WTC11 (cell line): ENCODE results near the gene KCNK7. TPM values are rescaled to one million over a fixed set of nuclear protein-coding genes. Genes with fewer than 3 reads are reported as not detected.

Source experiments
- ATAC-seq: fragments of 200-7000 bp; cut with Tn5 transposase; 2 replicates; pipeline ENCODE4 v1.10.0; 2021; ENCODE audit warnings: mild to moderate bottlenecking, moderate library complexity
- CTCF ChIA-PET: fragments of 300-600 bp; sonication (Branson Sonifier 250); formaldehyde crosslinking; loops from one replicate; lab custom pipeline; 2021; ENCODE audit warnings: antibody characterized with exemption; lab: Charles Lee
- POLR2A ChIA-PET: fragments of 350-600 bp; sonication (Branson Sonifier 250); formaldehyde crosslinking; loops from one replicate; lab custom pipeline; 2021; ENCODE audit warnings: antibody characterized with exemption; lab: Charles Lee
- DNase-seq: peaks from one replicate; pipeline ENCODE4 v3.0.0; 2021; ENCODE audit warnings: low spot score
- H3K27ac Mint-ChIP-seq: 2 replicates; pipeline ENCODE4 v1.8.0; 2021; ENCODE audit warnings: mixed read lengths
- H3K27me3 Mint-ChIP-seq: 2 replicates; pipeline ENCODE4 v1.8.0; 2021; ENCODE audit warnings: low read depth, mild to moderate bottlenecking, moderate library complexity, mixed read lengths
- H3K36me3 Mint-ChIP-seq: 2 replicates; pipeline ENCODE4 v1.8.0; 2021; ENCODE audit warnings: mixed read lengths
- H3K4me1 Mint-ChIP-seq: 2 replicates; pipeline ENCODE4 v1.8.0; 2022; ENCODE audit warnings: mixed read lengths
- H3K4me3 Mint-ChIP-seq: 2 replicates; pipeline ENCODE4 v1.8.0; 2021; ENCODE audit warnings: mild to moderate bottlenecking, moderate library complexity, mixed read lengths
- H3K9me3 Mint-ChIP-seq: 2 replicates; pipeline ENCODE4 v1.8.0; 2021; ENCODE audit warnings: mixed read lengths
- CBFB ChIP-seq: sonication (generic); formaldehyde crosslinking; IDR thresholded peaks from 2 replicates; pipeline ENCODE4 v1.8.1; 2022; ENCODE audit warnings: mild to moderate bottlenecking, low read depth, missing genetic modification reagents
- CREB1 ChIP-seq: sonication (generic); formaldehyde crosslinking; IDR thresholded peaks from 2 replicates; pipeline ENCODE4 v1.8.0; 2023; ENCODE audit warnings: mild to moderate bottlenecking, missing genetic modification reagents
- CREM ChIP-seq: sonication (generic); formaldehyde crosslinking; IDR thresholded peaks from 2 replicates; pipeline ENCODE4 v1.8.1; 2022; ENCODE audit warnings: mild to moderate bottlenecking, missing genetic modification reagents, moderate library complexity
- E2F1 ChIP-seq: sonication (generic); formaldehyde crosslinking; IDR thresholded peaks from 2 replicates; pipeline ENCODE4 v1.8.0; 2022; ENCODE audit warnings: mild to moderate bottlenecking, missing genetic modification reagents
- HMGA2 ChIP-seq: fragments of 250-450 bp; sonication (Bioruptor Pico); IDR thresholded peaks from 2 replicates; pipeline ENCODE4 v1.4.0; 2021; ENCODE audit warnings: mild to moderate bottlenecking, moderate library complexity
- JUN ChIP-seq: sonication (generic); formaldehyde crosslinking; IDR thresholded peaks from 2 replicates; pipeline ENCODE4 v1.8.0; 2023; ENCODE audit warnings: mild to moderate bottlenecking, missing genetic modification reagents
- MAX ChIP-seq: sonication (generic); formaldehyde crosslinking; IDR thresholded peaks from 2 replicates; pipeline ENCODE4 v1.8.0; 2022; ENCODE audit warnings: mild to moderate bottlenecking, missing genetic modification reagents
- MLX ChIP-seq: sonication (generic); formaldehyde crosslinking; IDR thresholded peaks from 2 replicates; pipeline ENCODE4 v1.8.1; 2023; ENCODE audit warnings: mild to moderate bottlenecking, missing genetic modification reagents, moderate library complexity
- NFATC4 ChIP-seq: fragments of 250-450 bp; sonication (Bioruptor Pico); IDR thresholded peaks from 2 replicates; pipeline ENCODE4 v1.9.0; 2021; ENCODE audit warnings: mild to moderate bottlenecking
- NFE2L1 ChIP-seq: sonication (generic); formaldehyde crosslinking; IDR thresholded peaks from 2 replicates; pipeline ENCODE4 v1.8.1; 2023; ENCODE audit warnings: missing genetic modification reagents
- NR1H2 ChIP-seq: sonication (generic); formaldehyde crosslinking; IDR thresholded peaks from 2 replicates; pipeline ENCODE4 v1.9.0; 2021; ENCODE audit warnings: mild to moderate bottlenecking, moderate library complexity, missing genetic modification reagents
- OVOL2 ChIP-seq: fragments of 250-450 bp; sonication (Bioruptor Pico); IDR thresholded peaks from 2 replicates; pipeline ENCODE4 v1.9.0; 2021; ENCODE audit warnings: mild to moderate bottlenecking, borderline replicate concordance
- PRRX2 ChIP-seq: fragments of 250-450 bp; sonication (Bioruptor Pico); IDR thresholded peaks from 2 replicates; pipeline ENCODE4 v1.8.0; 2021; ENCODE audit warnings: mild to moderate bottlenecking
- SMAD4 ChIP-seq: sonication (generic); formaldehyde crosslinking; IDR thresholded peaks from 2 replicates; pipeline ENCODE4 v1.8.0; 2022; ENCODE audit warnings: mild to moderate bottlenecking, missing genetic modification reagents
- TEAD1 ChIP-seq: sonication (generic); formaldehyde crosslinking; IDR thresholded peaks from 2 replicates; pipeline ENCODE4 v1.8.0; 2022; ENCODE audit warnings: mild to moderate bottlenecking, missing genetic modification reagents
- ZBTB21 ChIP-seq: sonication (generic); formaldehyde crosslinking; IDR thresholded peaks from 2 replicates; pipeline ENCODE4 v1.8.1; 2023; ENCODE audit warnings: mild to moderate bottlenecking, missing genetic modification reagents, borderline replicate concordance
- ZMAT4 ChIP-seq: fragments of 250-450 bp; sonication (Bioruptor Pico); IDR thresholded peaks from 2 replicates; pipeline ENCODE4 v1.9.0; 2021; ENCODE audit warnings: mild to moderate bottlenecking
- ZNF121 ChIP-seq: sonication (generic); formaldehyde crosslinking; IDR thresholded peaks from 2 replicates; pipeline ENCODE4 v1.8.0; 2023; ENCODE audit warnings: missing genetic modification reagents
- ZNF416 ChIP-seq: fragments of 250-450 bp; sonication (Bioruptor Pico); IDR thresholded peaks from 2 replicates; pipeline ENCODE4 v1.9.0; 2021; ENCODE audit warnings: mild to moderate bottlenecking, inconsistent platforms
- ZNF671 ChIP-seq: fragments of 250-450 bp; sonication (Bioruptor Pico); IDR thresholded peaks from 2 replicates; pipeline ENCODE4 v1.8.0; 2021; ENCODE audit warnings: mild to moderate bottlenecking
- total RNA-seq: library from RNA; stranded (reverse); gene quantifications from 3 replicates; pipeline ENCODE4 v1.2.3, GENCODE V29; 2021
- TF ChIP-seq, protein P1 (sequence below): fragments of 250-450 bp; sonication (Bioruptor Pico); IDR thresholded peaks from 2 replicates; pipeline ENCODE4 v1.9.0; 2021; ENCODE audit warnings: mild to moderate bottlenecking, borderline replicate concordance

Gene KCNK7
- total RNA-seq, 1 experiment from 2014 or later = 1.4 TPM

DNA sequence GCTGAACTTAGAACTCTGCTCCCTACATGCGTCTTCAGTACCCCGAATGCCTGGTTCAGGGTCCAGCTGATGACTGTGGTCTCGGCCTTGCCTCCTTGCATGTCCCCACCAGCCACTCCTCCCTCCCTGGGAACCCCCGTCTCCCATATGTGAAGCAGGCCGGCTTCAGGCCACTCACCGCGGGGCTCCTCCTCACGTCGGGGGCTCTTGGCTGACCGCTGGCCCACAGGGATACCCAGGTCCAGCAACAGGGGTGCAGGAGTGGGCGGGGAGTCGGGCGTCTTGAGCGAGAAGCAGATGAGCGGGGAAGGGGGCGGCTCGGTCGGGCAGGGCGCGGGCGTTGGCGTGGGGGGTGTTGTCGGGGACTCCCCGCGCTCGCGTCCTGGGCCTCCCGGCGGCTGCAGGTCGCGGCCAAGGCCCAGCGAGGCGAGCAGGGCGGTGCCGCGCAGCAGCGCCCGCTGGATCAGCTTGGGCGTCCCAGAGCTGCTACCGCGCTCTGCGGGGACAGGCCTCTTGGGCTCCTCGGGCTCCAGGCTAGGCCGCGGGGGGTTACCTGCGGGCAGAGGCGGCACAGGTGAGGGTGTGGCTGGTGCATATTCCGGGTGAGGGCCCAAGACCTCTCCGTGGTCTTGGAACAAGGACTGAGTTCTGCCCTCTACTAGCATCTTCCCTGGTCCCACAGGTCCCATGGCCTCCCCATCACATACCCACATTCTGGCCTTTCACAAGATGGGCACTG, 3.8 kb upstream of the KCNK7 start:
- H3K27ac Mint-ChIP-seq = no peak overlapping the region
- CTCF ChIA-PET = interaction anchor here (1.0 to 16.2 kb wide), 2 partner anchors 9 to 27 kb away, joined by 4 to 311 read pairs; partner anchors contain the start of gene KCNK7
- no peaks in the 10 kb centered on the region for H3K9me3 Mint-ChIP-seq
- no peak for DNase-seq
- peaks cover 12% of the 10 kb centered on the region; the same call in 1 of the 2 replicates for H3K27me3 Mint-ChIP-seq
- no peak for ATAC-seq
- no peak overlapping the region for H3K4me3 Mint-ChIP-seq
- POLR2A ChIA-PET = no interaction called here
- H3K36me3 Mint-ChIP-seq = peaks cover 8% of the 10 kb centered on the region; the same call in 1 of the 2 replicates
- H3K4me1 Mint-ChIP-seq = no peaks in the 10 kb centered on the region
- TF ChIP-seq NR1H2 (CRISPR knock-in tag) (no peak), ZNF416 (CRISPR knock-in tag) (no peak), ZNF671 (no peak), CREB1 (CRISPR knock-in tag) (no peak), MLX (no peak), JUN (CRISPR knock-in tag) (no peak), ZMAT4 (CRISPR knock-in tag) (no peak)

DNA sequence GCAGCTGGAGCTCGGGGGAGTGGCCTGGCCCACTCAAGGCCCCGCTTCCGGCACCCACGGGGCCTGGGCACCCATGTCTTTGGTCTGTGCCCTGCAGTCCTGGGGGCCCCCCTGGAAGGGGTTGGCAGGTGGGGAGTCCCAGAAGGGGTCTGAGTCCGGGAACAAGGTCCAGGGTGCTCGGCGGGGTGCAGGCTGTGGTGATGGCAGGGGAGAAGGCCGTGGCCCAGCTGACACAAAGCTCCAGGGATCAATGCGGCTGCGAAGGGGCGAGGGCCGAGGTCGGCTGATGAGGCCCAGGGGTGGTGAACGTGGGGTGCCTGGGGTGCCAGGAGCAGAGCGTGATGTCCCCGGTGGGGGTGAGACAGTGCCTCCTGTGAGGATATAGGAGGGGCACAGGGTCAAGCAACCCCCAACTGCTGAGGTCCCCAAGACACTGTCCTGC, 2.7 kb upstream of the KCNK7 start:
- peaks cover 19% of the 10 kb centered on the region for H3K27me3 Mint-ChIP-seq
- ATAC-seq = no peak
- POLR2A ChIA-PET = no interaction called here

DNA sequence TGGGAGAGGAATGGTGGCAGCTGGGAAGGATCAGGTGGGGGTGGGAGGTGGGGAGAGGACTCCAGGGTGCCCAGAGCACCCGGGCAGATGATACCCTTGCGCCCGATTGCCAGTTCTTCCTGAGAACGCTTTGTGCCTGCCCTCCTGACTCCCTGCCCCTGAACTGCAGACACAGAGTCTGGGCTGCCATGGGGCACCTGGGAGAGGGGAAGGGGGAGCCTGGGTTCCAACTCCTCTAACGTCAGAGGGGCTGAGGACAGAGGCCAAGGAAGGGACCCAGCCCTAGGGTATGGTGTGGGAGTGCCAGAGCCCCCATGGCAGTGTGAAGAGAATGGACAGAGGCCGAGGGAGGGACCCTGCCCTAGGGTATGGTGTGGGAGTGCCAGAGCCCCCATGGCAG, 920 bp upstream of the KCNK7 start:
- DNase-seq (no peak), ATAC-seq (no peak)
- CTCF ChIA-PET = interaction anchor here (1.5 to 13.7 kb wide), 3 partner anchors 11 to 56 kb away, joined by 5 to 311 read pairs (median 271); partner anchors contain the start of genes EHBP1L1, MAP3K11 and PCNX3
- no peaks in the 10 kb centered on the region for H3K9me3 Mint-ChIP-seq
- no peak overlapping the region for H3K27ac Mint-ChIP-seq
- H3K4me3 Mint-ChIP-seq = no peak overlapping the region
- peaks cover 4% of the 10 kb centered on the region; the same call in 1 of the 2 replicates for H3K36me3 Mint-ChIP-seq
- H3K27me3 Mint-ChIP-seq = peaks cover 26% of the 10 kb centered on the region
- no peak for TF ChIP-seq ZNF121 (CRISPR knock-in tag)
- TF ChIP-seq PRRX2 = no peak
- TF ChIP-seq CBFB (CRISPR knock-in tag) = no peak
- TF ChIP-seq HMGA2 (CRISPR knock-in tag) = no peak
- no peak for TF ChIP-seq E2F1 (CRISPR knock-in tag)
- no peak for TF ChIP-seq MAX
- no peak for TF ChIP-seq ZBTB21
- TF ChIP-seq CREM (CRISPR knock-in tag) = no peak
- TF ChIP-seq OVOL2 (CRISPR knock-in tag) = no peak
- POLR2A ChIA-PET = no interaction called here
- peaks cover 7% of the 10 kb centered on the region for H3K4me1 Mint-ChIP-seq

More for the DNA sequence above, 2.7 kb upstream of the KCNK7 start:
- H3K4me1 Mint-ChIP-seq = peaks cover 2% of the 10 kb centered on the region; the same call in 1 of the 2 replicates
- H3K9me3 Mint-ChIP-seq = no peaks in the 10 kb centered on the region
- H3K27ac Mint-ChIP-seq = no peak overlapping the region
- H3K4me3 Mint-ChIP-seq = no peak overlapping the region
- CTCF ChIA-PET = interaction anchor here (1.0 to 1.2 kb wide), 2 partner anchors 11 to 57 kb away, joined by 3 read pairs; no protein-coding TSS in a partner anchor
- DNase-seq = no peak
- H3K36me3 Mint-ChIP-seq = peaks cover 4% of the 10 kb centered on the region; the same call in 1 of the 2 replicates
- TF ChIP-seq NFE2L1 (CRISPR knock-in tag) (no peak), SMAD4 (CRISPR knock-in tag) (no peak), OVOL2 (CRISPR knock-in tag) (no peak), TEAD1 (CRISPR knock-in tag) (no peak), NFATC4 (CRISPR knock-in tag) (no peak), ZNF416 (CRISPR knock-in tag) (no peak), ZMAT4 (CRISPR knock-in tag) (no peak)
- TF ChIP-seq, protein P1, sequence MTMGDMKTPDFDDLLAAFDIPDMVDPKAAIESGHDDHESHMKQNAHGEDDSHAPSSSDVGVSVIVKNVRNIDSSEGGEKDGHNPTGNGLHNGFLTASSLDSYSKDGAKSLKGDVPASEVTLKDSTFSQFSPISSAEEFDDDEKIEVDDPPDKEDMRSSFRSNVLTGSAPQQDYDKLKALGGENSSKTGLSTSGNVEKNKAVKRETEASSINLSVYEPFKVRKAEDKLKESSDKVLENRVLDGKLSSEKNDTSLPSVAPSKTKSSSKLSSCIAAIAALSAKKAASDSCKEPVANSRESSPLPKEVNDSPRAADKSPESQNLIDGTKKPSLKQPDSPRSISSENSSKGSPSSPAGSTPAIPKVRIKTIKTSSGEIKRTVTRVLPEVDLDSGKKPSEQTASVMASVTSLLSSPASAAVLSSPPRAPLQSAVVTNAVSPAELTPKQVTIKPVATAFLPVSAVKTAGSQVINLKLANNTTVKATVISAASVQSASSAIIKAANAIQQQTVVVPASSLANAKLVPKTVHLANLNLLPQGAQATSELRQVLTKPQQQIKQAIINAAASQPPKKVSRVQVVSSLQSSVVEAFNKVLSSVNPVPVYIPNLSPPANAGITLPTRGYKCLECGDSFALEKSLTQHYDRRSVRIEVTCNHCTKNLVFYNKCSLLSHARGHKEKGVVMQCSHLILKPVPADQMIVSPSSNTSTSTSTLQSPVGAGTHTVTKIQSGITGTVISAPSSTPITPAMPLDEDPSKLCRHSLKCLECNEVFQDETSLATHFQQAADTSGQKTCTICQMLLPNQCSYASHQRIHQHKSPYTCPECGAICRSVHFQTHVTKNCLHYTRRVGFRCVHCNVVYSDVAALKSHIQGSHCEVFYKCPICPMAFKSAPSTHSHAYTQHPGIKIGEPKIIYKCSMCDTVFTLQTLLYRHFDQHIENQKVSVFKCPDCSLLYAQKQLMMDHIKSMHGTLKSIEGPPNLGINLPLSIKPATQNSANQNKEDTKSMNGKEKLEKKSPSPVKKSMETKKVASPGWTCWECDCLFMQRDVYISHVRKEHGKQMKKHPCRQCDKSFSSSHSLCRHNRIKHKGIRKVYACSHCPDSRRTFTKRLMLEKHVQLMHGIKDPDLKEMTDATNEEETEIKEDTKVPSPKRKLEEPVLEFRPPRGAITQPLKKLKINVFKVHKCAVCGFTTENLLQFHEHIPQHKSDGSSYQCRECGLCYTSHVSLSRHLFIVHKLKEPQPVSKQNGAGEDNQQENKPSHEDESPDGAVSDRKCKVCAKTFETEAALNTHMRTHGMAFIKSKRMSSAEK (CRISPR knock-in tag) = no peak
